ENCODE data around the gene LKAAEAR1.

The LKAAEAR1 gene

DNA sequence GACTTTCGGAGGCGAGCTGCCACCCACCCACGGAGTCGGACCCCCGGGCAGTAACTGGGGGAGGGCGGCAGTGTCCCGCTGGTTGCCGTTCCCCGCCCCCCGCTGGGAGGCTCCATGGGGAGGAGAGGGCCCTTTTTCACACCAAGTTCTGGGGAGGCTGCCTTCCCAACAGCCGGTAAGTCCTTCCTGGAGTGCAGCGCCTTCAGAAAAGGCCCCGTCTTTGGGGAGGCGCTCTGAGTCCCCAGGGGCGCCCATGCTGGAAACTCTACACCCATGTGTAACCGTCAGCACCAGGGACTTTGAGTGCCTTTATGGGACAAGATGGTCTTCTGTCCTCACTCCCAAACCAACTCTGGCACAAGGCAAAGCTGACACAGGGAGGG, 34.3 kb downstream of the LKAAEAR1 start:
- DNase-seq = no peak

DNA sequence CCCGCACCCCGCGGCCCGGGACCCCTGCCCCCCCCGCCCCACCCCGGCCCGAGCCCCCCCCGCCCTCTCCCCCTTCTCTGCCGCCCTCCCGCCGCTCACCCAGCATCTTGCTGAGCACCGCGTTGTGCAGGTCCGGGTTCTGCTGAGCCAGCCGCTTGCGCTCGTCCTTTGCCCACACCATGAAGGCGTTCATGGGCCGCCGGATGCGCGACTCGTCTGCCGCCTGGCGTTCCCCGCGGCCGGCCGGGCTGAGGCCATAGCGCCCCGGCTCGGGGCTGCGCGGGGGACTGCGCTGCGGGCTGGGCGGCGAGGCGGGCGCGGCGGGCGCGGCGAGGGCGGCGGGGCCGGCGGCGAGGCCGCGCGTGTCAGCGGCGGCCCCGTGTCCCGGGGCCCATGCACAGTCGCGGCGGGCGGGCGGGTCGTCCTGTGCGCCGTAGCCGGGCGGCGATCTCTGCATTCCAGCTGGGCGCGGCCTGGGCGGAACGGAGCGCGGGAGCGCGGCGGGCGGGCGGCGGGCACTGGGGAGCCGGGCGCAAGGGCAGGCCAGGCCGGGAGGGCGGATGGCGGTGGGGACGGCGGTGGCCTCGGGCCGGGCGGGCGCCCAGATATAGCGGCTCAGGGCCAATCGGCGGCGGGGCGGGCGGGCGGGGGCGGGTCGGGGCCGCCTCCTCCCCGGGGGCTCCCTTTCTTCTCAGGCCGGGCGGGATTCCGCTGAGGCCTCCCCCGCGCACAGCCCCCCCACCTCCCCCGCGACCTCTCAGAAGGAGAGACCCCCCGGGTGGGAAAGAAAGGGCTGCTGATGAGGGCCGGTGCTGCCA, 34.9 kb downstream of the LKAAEAR1 start, which contains the start of gene SOX18:
Gene SOX18 (minus strand): TSS at position 580 of the 818 bp plus-strand sequence. CDS start 123 bp downstream, at position 457.
- no peak for DNase-seq

DNA sequence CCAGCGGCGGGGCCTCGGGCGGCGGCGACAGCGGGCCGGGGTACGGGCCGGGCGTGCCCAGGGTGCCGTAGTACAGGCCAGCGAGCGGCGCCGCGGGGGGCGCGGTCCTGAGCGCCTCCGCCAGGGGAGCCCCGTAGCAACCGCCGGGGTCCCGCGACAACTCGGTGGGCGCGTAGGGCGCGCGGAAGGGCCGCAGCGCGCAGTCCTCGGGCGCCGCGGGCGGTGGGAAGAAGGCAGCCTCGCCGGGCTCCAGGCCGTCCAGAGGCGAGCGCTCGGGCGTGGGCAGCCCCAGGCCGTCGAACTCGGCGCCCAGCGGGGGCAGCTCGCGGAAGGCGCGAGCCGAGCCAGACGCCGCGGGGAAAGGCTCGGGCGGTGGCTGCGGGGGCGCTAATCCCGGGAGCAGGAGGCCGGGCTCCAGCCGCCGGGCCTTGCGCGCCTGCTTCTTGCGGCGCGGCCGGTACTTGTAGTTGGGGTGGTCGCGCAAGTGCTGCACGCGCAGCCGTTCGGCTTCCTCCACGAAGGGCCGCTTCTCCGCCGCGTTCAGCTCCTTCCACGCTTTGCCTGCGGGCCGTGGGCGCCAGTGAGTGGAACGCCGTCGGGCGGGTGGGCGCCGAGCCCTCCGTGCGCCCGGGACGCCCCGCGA, 35.7 kb downstream of the LKAAEAR1 start:
- DNase-seq = no peak

DNA sequence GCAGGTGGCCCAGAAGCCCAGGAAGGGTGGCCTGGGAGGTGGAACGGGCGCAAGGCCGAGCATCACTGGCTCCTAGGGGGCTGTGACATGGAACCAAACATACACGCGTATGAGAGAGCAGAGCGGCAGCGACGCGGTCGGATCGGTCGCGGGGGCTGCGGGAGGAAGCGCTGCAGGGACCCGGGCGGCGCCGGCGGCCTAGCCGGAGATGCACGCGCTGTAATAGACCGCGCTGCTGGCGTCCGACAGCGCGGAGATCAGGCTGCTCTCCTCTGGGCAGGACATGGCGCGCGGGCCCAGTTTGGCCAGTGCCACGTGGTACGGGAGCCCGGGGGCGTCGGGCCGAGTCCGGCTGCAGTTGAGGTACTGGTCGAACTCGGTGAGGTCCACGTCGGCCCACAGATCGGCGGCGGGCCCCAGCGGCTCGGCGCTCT, 36.2 kb downstream of the LKAAEAR1 start:
- no peak for DNase-seq

DNA sequence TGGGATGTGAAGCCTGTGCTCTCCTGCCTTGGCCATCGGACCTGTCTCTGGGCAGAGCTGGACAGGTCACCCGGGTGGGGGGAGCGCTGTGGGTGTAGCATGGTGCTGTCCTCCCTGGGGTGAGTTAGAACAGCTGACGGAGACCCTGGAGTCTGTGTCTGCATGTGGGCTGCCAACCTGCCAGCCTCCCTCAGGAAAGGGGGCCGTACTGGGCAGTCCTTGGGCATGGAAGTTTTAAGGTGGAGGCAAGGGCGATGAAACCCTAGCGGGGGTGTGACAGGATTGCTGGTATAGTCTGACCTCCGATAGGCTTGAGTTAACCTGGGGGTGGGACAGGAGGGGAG, 37.2 kb downstream of the LKAAEAR1 start:
- DNase-seq = no peak

DNA sequence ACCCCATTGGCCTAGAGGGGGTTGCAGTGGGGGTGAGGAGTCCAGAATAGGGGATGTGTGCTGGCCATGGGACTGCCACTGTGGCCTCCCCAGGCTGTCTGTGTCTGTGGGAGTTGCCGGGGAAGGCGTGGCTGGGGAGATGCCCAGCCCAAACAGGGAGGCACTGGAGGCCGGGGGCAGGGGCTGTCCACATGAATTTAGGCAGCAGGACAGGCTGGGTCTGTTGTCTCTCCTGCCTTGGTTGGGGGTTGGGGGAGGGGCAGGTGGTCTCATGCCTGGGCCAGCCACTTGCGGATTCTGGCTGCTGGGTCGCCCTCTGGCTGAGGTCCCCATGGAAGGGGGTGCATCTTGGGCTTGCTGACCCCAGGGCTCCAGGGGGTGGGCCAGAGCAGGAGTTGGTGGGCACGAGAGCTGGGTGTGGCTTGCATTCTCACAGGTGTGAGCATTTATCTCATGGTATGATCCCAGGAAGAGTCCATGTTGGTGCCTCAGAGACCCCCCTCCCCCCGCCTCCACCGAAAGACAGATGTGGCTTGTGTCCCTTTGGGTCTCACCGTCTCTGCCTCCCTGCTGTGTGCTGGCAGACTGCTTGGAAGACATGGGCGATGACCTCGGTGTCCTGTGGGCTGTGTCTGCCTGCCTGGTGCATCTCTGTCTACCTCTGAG, 38.7 kb downstream of the LKAAEAR1 start:
- no peak for DNase-seq

DNA sequence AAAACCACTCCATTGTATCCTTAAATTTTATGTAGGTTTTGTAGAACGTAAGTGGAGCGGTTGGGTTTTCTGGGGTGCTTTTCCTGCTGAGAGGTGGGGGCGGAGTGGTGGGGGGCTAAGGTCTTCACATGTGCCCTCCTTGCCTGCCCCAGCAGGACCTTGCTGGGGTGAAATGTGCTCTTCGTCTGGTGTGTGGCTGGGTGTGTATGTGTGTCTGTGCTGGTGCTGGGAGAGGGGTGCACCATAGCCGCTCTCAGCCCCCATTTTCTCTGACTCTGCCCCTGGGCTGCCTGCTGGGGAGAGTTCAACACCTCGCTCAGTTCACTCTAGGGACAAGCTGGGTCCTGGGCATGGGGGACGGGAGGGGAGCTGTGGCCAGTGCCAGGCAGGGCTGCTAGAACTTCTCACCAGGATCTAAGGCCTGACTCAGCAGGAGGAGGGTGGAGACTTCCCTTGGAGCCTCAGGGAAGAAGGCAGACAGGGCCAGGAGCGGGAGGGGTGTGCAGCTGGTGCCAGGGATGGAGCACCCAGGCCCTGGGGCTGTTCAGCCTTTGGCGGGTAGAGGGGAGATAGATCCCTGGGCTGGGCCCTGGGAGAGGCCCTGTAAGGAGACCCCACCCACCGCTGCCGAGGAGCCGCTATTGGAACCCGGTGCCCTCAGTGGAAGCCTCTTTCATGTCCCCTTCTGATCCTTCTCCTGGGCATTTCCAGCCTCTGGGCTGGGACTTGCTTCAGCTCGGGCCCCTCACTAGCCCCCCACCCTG, 39.5 kb downstream of the LKAAEAR1 start:
- DNase-seq = no peak

DNA sequence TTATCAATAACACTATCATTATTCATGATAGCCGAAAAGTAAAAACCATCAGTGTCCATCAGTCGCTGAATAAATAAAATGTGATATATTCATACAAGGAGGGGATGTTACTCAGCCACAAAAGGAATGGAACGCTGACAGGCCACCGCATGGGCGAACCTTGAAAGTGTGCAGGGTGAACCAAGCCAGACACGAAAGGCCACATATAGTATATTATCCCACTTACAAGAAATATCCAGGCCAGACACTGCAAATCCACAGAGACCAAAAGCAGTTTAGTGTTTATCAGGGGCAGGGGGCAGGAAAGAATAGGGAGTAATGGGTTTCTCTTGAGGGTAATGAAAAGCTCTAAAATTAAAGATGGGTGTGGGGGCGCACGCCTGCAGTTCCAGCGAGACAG, 40.4 kb downstream of the LKAAEAR1 start:
- DNase-seq = no peak

DNA sequence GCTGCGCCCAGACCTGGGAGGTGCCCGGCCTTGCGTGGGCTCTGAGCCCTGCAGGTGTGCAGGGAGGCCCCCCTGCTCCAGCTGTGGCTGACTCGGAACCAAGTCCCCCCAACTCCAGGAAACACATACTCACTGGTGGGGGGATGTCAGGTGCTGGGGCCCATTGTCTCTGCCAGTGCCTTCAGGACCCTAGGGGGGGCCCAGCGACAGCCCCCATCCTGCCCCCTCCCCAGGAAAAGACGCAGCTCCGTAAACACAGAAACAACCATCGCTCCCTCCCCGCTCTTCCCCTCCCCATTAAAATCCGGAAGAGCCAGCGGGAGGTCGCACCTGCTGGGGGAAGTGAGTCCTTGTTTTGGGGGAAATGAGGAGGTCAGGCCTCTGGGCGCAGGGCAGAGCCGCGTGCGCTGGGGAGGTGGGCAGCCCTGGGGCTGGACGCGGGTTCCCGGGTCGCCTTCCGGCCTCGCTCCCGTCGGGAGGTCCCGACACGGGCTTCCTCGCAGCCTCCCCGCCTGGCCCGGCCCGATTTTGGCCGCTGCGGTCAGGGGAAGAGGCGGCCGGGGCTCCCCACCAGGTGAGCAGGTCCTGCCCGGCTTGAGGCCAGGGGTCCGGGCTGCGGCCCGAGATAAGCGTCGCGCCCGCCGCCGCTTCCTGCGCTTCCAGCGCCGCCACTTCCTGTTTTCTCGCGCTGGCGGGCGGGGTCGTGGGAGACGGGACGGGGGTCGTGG, 42.0 kb downstream of the LKAAEAR1 start:
- no peak for DNase-seq

DNA sequence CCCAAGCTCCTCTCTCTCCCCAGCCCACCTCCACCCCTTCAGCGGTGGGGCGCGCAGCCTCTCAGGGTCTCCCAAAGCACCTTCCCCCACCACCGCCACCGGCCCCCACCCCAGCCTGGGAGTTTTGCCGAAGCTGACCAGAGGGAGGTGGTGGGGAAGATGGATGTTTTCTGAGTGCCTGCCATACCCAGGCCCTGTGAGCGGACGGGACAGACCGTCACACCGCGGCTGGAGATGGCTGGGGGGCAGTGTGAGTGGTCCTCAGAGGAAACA, 42.5 kb downstream of the LKAAEAR1 start:
- DNase-seq = no peak

DNA sequence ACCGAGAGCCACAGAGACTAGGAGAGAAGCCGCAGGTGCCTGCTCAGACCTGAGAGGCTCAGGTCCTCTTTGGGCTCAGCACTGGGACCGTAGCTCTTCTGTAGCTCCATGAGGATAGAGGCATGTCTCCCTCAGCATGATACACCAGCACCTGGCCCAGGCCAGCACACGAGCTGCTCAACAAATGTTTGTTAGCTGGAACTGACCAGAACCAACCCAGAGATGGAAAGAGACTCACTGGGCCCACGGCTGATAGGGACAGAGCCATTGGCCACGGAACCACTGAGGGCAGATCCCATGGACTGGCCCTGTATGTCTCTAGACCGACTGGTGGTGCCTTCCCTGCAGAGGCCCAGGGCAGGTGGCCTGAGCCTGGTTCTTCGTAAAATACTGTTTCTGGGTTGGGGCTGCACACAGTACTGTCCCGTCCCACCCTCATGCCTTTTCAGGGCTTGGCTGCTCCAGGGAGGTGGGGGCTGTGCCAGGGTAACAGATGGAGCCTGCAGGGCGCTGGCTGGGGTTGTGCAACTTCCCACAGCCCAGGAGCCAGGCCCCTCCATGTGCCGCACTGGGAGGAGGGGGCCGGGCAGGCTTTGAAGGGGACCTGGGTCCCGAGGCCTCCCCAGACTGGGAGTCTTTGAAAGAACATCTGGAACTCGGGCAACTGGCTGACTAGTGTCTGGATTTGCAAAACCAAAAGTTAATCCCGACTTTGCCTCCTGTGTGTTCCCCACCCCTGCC, 43.0 kb downstream of the LKAAEAR1 start:
- no peak for DNase-seq

DNA sequence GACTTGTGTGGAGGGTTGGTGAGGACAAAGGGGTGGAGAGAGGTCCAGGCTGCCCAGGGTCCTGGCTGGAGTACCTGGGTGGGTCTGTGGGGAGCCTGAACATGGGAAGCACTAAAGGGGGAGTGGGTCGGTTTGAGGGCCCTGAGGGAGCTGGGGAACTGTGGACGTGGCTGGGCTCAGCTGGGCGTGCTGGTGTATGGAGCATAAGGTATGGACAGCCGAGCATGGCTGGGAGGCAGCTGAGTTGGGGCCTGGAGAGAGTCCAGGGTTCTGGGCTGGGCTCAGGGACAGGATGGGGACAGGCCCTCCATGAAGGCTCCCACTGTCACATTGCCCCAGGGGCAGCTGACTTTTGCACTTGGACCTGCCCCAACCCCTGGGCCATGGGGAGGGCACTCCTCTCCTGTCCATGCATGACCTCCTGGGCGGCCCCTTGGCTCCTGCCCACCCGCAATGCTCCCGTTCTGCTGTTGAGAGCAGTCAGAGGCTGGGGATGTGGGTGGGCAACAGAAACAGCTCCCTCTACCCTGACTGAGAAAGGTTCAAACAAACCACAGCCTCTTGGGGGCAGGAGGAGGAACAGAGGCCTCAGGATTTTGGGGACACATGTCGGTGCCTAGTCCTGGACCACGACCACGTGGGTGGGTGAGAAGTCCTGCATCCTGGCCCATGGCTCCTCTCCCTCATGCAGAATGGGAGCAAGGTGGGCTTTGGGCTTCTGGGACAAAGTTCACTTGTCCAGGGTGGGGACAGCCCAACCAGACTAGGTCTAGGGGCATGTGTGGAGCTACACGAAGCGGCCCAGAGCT, 43.8 kb downstream of the LKAAEAR1 start:
- DNase-seq = no peak

DNA sequence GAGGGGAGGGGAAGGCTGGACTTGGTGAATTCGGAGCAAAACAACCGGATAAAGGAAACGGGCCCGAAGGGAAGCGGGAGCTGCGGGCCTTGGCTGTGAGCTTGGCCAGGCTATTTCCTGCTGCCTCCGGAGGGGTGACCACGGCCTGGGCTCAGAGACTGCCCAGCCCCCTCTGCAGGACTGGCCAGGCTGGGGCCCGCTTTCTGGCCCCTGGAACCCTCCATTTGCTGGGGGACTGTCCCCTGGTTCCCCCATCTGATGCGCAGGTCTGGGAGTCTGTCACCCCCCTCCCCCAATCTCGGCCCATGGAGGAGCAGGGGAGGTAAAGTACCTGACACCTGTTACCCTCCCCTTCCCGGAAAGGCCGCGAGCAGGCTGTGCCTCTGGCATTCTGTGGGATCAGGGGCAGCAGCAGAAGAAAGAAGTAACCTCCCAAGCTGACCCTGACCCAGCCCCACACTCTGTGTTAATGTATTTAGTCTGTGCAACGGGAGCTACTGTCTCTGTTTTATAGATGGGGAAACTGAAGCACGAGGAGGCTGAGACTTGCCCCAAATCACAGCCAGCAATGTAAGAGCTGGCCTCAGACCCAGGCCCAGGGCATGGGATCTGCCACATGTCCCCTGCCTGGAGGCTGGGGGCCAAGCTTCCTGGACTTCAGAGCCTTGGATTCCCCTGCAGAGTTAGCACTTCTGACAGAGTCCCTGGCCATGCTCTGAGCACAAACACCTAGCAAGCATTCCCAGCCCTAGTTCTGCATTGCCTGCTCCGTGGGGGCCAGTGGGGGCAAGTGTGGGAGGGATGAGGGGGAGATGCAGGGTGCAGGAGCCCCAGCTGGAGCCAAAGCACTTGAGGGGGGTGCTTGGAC, 44.7 kb downstream of the LKAAEAR1 start:
- no peak for DNase-seq

DNA sequence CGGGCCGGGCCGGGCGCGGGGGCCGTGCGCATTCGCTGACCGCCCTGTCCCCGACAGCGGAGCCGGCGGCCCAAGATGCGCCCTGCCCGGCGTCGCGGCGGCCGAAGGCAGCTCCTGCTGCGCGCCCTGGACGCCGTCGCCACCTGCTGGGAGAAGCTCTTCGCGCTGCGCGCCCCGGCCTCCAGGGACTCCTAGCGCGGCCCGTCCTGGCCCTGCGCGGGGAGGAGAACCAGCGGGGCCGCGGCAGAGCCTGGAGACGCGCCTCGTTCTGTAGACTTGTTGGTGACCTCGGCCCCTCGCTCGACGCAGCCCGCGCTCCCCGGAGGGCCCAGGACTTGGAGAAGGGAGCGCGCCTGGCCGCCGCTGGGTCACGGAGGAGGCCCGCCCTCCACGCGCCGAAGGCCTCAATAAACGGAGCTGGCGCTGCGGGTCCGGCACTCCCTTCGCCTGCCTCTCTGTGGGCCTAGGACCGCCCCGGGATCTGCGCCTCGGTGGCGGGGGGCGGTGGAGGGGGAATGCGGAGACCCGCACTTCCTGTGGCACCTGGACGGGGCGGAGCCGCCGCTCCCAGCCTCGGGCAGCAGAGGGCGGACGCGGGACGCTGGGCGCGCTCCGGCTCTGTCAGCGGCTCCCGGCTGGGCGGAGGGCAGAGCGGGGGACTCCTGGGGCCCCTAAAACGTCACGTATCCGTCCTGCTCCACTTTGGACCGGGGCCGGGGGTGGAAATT, 45.5 kb downstream of the LKAAEAR1 start:
- DNase-seq = peak; percentile 60

DNA sequence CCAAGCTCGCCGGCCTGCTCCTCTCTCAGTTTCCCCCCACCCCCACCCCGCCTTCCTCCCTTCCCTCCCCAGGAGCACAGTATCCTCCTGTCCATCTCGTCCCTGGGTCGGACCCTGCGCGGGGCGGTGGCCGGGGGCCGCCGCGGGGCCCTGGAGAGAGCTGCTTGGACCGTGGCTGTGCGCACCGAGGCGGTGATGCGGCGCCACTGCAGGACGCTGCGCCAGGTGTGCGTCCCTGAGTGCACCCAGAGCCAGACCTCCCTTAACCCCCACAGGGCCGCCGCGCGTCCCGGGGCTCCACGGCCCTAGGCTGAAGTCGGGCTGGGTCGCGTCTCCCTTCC, 46.0 kb downstream of the LKAAEAR1 start:
- DNase-seq = peak; percentile 50

DNA sequence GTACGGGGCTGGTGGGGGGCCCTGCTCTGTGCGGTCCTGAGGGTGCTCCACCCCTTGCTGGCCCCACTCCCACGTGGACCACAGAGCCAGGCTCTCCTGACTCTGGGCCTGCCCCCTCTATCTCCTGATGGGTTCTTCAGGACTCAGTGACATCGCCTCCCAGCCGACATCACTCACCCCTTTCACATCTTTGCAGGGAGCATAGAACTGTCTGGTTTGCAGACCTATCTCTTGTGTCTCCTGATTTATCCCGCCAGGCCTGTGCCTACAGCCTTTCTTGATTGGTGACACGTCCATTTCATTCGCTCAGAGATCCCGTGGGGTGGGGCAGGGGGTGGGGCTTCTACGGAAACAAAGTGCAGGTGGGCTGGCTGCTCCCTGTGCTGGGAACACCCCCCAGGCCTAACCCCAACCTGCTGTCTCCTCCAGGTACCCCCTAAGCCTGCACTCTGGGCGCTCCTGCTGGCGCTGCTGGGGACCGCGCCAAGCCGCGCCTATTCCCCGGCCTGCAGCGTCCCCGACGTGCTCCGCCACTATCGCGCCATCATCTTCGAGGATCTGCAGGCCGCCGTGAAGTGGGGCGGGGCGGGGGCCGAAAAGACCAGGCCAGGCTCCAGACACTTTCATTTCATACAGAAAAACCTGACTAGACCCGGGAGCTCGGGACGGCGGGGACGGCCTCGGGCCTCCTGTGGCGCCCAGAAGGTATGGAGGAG, 46.5 kb downstream of the LKAAEAR1 start:
- DNase-seq = peak; percentile 42

DNA sequence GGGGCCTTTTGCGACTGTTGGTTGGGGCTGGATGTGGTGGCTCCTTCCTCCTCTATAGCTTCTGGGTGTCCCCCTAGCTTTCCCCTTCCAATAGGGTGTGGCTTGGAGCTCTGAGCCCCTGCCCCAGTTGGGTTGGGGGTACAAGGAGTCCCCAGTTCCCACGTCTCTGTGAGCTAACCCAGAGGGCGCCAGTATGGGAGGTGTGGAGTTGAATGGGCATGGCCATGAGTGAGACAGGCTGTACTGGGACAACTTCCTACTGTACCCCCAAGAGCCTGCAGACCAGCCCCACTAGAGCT, 47.0 kb downstream of the LKAAEAR1 start:
- DNase-seq = no peak

DNA sequence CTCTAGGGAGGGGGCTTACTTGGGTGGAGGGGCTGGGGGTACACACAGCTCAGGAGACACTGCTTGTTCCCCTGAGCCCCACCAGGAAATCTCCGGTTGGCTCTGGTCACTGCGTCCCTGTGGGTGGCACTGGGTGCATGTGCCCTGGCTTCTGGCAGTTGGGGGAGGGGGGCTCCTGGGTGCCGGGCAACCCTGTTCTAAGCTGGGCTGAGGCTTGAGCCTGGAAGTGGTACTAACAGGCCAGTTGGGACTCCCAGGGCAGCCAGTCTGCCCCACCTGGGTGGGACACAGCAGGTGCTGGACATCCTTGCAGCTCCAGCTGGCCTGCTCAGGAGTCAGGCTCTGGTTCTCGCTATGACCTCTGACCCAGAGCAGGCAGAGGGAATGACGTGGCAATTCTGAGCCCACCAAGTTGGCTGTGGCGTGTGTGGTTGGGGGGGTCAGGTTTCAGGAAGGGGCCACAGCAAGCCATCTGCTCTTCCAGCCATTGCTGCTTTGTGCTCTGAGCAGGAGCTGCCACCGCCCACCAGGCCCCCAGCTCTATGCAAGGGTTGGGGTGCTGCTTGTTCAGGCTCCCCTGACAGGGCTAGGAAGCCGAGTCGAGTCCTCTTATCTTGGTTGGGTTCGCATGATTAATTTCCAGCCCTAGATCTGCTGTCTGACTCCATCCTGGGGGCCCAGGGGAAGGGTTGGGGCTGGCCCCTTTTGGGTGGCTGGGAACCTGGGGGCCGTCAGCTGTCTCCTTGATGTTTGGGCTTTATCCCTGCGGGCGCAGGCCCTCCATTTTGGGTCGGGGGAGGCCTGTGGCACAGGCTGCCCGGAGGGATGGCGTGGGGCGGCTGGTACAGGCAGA, 47.6 kb downstream of the LKAAEAR1 start:
- no peak for DNase-seq

Measured in NCI-H1105 treated with DMSO at 0.1 percent for 48 hours (cell line).